HG03025 (cell line): ENCODE results near the gene ZDHHC17.

ENCODE experiments used
- ATAC-seq: cut with Tn5 transposase; IDR thresholded peaks from one replicate; pipeline ENCODE4 v1.9.1; 2021; ENCODE audit warnings: mild to moderate bottlenecking, moderate library complexity; ENCODE audit not compliant: unreplicated experiment, low FRiP score

ZDHHC17 gene

DNA sequence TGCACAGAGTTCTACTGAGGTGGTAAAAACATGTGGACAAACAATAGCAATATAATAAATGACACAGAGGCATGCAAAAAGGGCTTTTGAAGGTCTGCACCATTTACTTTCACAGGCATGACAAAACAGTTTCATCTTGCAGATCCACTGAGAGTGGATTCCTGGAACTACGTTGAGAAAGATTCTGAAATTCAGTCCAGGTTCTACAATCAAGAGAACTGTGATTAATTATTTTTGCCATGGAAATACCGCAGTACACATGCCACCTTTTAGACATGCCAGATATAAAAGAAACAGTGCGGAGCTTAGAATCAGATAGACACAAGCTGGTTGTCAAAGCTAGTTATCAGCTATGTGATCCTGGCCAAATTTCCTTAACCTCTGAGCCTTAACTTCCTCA, 110.1 kb downstream of the ZDHHC17 start:
- no peak for ATAC-seq

DNA sequence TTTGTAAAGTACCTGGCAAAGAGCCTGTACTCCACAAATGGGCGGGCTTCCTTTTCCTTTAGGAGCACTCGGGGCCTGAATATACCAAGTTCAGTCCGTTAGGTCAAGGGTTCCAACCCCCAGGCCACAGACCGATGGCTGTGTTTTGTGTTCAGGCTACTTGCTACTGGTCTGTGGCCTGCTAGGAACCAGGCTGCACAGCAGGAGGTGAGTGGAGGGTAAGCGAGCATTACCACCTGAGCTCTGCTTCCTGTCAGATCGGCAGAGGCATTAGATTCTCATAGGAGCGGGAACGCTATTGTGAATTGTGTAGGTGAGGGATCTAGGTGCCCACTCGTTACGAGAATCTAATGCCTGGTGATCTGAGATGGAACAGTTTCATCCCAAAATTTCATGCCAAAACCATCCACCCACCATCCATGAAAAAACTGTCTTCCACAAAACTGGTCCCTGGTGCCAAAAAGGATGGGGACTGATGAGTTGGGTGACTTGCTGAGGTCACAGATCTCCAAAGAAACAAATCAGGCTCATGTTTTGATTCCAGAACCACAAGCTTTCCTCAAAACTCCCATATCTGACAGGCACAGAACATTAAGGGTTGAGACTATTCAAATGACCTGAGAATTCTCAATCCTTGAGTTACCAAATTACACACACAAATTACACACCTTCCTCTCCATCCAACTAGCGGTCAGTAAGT, 110.7 kb downstream of the ZDHHC17 start:
- ATAC-seq, result no peak

DNA sequence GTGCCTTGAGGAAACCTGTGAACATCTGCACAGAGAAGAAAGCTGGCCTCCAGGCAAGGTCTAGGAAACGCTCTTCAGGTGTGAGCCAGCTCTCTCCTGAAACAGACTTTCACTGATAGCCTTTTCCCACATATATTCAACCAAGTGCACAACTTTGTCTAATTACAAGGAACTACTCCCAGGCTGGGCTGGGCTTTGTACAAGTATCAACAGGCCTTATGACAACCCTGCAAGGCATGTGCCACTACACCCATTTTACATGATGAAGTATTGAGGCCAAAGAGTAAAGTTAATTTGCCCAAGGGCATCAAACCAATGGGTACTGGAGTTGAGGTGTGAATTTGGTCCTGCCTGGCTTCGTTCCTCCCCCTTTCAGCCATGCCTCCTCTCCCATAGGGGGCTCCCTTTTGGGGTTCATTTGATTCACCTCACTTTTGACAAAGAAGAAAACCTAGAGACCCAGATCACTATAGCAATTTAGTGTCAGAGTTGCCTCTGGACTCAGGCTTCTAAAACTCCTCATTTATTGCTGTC, 112.8 kb downstream of the ZDHHC17 start:
- ATAC-seq, result no peak

DNA sequence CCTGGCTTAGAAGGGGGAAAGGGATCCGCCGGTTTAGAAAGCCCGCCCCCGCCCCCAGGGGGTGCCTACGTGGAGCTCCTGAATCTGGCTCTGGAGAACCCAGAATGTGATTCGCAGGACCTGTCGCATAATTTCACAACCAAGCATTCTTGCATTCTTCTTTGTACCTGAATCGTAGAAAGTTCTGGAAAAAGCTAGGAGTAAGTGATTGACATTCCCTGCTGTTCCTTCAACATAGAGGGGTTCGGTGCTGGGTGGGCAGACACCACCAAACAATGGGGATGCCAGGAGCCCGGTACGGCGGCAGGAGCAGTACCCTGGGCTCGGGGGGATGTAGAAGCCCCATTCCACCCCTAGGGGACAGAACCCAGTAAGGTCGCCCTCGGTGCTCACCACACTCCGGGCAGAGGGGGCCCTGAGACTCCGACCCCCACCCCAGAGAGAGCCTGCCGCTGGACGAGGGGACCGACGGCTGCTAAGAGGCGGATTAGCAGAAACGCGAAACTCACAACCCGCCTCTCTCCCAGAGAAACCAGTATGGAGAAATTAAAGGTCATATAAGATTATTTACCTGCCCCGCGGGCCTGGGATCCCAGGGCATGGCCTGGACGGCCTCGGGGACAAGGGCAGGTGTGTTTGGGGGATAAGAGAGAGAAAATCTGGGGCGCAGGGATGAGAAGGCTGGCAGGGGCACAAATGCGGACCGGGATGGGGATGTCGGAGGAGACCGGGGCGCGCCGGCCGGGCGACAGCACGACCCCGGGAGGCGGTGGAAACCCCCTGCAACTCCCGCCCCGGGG, 114.4 kb downstream of the ZDHHC17 start:
- ATAC-seq, result peak; percentile 28

DNA sequence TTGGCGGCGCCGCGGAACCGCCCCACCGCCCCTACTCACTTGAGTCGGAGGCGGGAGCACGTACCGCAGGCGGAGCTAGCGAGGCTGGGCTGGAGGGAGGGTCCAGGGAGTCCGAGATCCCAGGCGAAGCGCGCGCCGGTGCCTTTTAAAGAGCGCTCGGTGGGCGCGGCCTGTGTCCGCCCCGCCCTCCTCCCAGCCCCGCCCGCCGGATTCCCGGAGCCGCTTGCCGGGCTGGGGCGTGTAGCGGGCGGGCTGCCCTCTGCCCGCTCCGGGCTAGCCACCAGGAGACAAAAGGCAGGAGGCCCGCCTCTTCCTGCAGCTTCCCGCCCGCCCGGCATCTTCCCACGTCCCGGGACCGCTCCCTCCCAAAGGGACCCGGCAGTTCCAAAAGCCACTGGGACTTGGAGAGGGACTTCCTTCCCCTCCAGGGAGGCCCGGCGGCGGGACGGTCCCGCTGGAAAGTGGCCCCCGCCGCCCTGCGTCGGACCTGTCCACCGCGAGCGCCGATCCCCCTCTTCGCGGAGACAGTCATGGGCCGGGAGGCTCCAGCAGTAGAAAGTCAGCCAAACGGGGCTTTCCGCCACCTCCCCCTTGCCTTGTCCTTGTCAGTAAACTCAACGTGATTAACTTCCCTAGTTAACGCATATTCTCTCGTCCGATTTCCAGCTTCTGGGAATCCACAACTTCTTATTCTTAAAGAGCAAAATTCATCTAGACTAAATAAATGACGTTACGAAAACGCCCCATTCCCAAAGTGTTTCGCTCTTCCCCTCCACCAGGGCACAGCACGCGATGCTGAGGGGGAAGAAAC, 115.2 kb downstream of the ZDHHC17 start, which contains the start of gene CSRP2:
Gene CSRP2, minus strand, starts transcription at position 121 of the 811 bp plus-strand sequence. CDS start 12,759 bp downstream, outside the sequence.
- peak; percentile 89 for ATAC-seq

DNA sequence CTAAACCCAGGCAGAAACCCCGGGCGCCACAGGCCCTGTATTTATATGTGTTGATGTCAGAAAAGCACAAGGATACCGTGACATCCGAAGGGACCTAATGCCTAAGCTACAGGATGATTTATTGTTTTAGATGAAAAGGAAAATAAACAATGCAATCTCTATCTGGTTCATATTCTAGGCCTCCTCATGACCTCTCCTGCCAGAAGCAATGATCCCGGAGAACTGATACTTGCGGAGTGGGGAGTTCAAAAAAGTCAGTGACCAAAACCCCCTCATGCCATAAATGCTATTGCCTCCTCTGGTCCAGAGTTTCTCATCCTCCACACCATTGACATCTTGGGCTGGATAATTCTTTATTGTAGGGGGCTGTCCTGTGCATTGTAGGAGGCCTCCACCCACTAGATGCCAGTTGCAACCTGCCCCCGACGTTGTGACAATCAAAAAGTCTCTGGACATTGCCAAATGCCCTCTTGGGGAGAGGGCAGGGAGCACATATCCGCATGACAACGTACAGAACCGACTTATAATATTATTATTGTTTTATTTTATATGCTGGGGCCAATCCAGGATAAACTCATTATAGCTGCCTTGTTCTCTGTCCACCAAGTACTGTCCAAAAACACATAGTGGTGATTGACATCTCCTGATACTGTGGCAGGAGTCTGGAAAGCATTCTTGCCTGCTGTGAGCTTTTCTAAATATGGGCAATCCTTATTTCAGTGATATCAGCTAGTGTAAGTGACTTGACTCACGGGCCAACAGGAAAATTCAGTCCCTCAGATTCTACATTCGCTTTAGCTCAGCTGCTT, 116.0 kb downstream of the ZDHHC17 start:
- no peak for ATAC-seq

DNA sequence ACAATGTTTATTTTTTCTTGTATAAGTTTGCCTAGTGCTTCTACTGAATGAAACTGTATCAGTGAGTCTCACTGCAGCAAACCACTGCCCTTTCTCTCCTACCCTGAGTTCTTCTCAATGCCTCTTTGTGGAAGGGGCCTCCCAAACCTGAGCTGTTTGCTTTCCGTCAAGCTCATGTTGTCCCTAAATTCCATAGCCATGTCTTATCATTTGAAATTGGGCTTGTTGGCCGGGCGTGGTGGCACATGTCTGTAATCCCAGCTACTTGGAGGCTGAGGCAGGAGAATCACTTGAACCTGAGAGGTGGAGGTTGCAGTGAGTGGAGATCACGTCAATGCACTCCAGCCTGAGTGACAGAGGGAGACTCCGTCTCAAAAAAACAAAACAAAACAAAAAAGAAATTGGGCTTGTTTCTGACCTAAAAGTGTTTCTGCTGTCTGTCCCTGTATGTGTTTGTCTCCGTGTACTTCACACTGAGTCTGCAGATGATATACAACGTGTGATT, 116.7 kb downstream of the ZDHHC17 start:
- ATAC-seq, result no peak

DNA sequence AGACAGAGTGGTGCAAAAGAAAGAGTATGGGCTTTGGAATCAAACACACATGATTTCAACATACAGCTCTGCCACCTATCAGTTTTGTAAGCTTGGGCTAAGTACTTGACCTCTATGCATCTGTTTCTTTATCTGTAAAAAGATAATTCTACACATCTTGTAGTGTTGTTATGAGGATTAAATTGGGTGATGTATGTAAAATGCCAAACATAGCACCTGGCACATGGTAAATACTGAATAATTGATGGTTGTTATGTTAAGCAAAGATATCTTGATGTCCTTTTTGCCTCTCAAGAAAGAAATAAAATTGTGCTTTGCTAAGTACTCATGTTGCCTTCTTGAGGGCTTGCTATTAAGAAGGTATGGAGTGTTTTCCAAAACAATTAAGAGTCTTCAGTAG, 117.2 kb downstream of the ZDHHC17 start:
- no peak for ATAC-seq

DNA sequence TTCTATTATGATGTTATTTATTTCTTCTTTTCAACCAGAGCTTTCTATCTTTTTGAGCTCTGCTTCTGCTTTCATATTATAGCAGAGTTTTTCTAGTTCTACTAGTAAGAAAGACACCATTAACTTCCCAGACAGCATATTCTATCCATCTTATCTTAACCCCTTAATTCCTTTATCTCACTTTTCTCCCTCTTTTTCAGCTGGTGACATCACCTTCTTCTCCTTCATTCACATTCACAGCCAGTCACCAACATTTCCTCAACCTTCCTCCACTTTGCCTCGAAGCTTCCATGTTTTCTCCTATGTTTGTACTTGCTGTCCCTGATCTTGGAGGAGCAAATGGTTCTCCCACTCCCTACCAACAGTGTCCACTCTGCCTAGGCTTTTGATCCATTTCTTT, 118.5 kb downstream of the ZDHHC17 start:
- no peak for ATAC-seq

DNA sequence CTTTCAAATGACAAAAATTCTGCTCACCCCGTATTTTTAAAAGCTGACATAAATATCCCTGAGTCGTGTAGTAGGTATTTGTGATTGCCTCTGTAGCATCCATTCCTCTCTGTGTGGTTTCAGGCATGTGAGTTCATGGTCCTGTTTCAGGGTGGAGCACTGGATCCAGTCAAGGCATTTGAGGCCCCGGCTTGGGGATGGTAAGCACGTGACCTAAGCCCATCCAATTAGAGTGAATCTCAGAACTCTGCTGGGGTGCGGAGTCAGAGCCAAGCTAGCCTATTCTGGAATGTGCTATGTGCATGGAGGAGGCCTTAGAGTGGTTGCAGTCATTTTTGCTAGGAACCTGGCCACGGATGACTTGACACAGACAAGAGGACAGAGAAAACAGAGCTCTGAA, 119.2 kb downstream of the ZDHHC17 start:
- ATAC-seq, result no peak

DNA sequence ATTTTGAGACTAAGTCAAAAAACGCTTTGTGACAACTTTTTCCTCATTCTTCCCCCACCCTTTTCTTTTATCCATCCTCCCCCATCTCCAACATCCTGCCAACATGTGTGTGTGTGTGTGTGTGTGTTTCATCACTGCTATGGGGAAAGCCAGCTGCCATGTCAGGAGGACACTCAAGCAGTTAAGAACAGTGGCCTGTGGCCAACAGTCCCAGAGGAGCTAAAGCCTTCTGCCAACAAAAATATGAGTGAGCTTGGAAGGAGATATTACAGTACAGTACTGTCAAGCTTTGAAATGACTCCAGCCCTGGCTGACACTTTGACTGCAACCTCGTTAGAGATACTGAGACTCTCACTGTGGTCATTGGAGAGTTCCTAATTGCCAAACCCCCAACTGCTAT, 119.9 kb downstream of the ZDHHC17 start:
- no peak for ATAC-seq

DNA sequence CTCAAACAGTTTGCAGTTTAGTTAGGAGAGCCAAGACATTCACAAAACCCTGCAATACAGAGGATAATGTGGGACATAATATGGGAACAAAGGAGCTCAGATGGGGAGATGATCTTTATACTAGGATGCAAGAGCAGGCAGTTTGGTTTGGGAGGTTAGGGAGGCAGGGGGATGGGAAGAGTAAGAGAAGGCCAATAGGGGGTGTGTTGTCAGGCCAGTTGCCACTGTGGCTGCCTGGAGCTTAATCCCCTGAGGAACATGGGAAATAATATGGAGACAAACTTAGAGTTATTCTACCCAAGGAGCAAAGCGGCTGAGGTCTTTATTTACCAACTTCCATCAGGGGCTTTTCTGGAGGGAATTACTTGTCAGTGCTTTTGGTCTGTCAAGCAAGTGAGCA, 124.9 kb downstream of the ZDHHC17 start:
- ATAC-seq, result no peak

DNA sequence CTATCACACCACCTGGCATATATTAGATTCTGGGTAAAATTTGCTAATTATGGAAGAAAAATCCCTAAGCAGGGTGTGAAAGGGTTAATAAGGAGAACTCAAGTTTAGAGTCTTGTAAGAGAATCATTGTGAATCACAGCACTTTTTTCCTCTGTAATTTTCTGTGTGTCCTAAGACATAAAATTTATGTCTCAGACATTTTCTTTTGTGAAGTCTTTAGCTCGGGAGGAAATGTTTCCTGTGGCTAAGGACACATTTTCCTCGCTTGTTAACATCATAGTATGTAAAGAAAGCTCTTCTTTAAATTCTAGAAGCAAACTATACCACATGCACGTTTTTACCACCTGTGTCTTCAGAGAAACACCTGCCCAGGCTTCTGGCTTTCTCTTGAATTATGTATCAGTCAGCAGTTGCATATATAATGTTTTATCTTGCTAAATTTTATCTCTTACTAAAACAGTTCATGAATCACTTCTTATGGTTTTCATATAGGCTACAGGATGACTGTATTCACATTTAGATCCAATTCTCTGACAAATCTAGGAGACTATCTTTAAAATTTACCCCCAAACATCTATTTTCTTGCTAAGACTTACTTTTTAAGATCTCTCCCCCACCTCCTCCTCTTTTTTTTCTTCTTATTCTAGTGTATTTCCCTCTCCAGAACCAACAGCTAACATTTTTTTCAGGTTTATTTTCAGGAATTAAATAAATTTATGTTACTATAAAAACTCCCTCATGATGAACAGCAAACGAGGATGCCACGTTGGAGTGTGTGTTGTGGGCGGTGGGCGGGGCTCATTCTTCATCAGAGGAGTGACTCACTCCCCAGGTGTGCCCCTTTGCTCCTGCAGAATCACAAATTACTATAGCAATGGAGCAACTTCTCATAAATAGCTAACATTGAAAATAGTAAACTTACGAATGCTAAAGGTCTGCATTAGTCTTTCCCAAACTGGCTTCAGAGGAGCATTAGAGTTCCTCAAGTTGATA, 126.5 kb downstream of the ZDHHC17 start:
- no peak for ATAC-seq

DNA sequence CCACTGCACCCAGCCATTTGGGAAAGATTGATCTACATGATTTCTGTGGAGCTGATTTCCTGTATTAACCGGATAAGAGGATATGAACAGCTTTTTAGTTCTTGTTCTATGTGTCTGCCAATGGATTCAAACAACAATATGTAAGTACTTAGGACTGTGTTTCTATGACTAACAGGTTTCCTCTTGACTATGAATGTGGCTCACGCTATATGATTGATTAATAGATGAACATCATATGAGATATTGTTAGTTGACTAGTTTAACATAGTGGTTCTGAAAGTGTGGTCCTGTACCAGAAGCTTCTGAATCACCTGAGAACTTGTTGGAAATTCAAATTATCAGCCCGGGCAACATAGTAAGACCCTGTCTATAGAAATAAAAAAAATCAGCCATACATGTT, 127.7 kb downstream of the ZDHHC17 start:
- ATAC-seq, result no peak

DNA sequence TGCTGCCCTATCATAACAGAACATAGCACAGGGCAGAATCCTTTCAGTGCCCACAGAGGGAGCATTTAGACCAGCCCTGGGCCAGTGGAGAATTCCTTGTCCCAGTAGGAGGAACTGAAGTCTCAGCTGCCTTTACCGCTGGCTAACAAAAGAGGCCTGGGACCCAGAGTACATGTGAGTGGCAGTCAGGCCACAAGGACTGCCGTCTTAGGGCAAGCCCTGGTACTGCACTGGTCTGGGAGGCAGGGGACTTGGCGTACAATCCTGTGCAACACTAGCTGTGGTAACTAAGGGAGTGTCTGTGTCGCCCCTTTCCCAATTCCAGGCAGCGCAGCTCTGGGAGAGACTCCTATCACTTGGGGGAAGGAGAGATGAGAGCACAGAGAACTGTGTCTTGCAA, 131.9 kb downstream of the ZDHHC17 start:
- ATAC-seq, result no peak

DNA sequence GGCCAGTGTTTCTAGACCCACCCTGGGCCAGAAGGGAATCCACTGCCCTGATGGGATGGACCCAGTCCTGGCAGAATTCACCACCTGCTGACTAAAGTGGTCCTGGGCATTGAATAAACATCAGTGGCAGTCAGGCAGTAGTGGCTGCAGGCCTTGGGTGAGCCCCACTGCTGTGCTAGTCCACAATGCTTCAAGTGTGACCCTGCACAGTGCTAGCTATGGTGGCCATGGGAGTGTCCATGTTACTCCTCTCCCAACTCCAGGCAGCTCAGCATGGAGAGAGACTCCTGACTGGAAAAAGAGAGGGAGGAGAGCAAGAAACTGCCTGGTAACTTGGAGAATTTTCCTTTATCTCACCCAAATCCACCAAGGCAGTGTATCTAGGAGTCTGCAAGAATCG, 132.4 kb downstream of the ZDHHC17 start:
- ATAC-seq, result no peak

DNA sequence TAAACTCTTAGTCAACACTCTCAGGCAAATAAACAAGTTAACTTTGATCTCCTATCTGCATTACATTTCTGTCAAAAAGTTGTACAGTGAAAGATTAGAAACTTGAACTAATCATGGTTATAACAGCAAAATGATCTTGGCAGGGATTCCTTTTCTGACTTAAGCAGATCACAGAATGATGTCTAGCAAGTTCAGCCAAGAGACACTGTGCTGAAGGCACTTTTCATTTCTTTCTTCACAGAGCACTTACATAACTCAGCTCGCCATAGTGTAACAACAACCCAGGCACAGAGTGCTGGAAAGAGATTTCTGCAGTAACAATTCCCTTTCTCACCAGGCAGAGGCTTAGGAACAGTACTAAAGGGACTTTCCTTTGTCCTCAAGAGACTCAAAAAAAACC, 134.5 kb downstream of the ZDHHC17 start:
- no peak for ATAC-seq

DNA sequence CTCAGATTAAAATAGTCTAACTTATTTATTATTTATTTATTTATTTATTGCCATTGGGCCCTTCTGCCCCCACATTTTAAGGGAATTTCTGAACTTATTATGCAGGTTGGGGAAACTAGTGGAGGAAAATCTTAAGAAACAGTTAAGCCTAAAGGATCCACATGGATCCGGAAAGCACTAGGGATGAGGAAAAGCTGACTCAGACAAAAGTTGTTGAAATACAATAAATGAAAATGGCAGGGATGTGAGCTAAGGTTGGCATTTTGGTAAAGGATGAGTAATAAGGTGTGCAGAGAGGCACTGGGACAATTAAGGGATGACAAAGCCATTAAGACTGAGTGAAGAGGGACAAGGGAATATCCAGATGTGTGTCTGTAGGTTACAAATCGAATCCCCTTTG, 135.6 kb downstream of the ZDHHC17 start:
- no peak for ATAC-seq
